Calu3 (cell line): Measurements from ENCODE around the gene ACP7. TPM values are rescaled to one million over a fixed set of nuclear protein-coding genes. Genes with fewer than 3 reads are reported as not detected.
"Not testable (repeated sequence)": the region's sequence is repeated elsewhere in the genome, so short reads cannot be mapped to it uniquely, and the experiment has no call there.

ENCODE experiments used
- BruUV-seq: library from RNA; stranded (reverse); fragments of 400-500 nt; replicated peaks from 2 replicates; lab custom pipeline; 2021; lab: Mats Ljungman, UMichigan
- CTCF ChIA-PET: fragments of 300-600 bp; sonication (Branson Sonifier 250); formaldehyde crosslinking; loops from one replicate; lab custom pipeline; 2022; ENCODE audit warnings: antibody characterized with exemption; lab: Charles Lee
- DNase-seq: peaks from one replicate; pipeline ENCODE4 v3.0.0; 2022
- H3K27ac Mint-ChIP-seq: one replicate; pipeline ENCODE4 v1.8.0; 2022; ENCODE audit warnings: mixed read lengths; ENCODE audit not compliant: unreplicated experiment
- H3K27me3 Mint-ChIP-seq: one replicate; pipeline ENCODE4 v1.8.0; 2022; ENCODE audit warnings: mixed read lengths; ENCODE audit not compliant: unreplicated experiment
- H3K36me3 Mint-ChIP-seq: one replicate; pipeline ENCODE4 v1.8.0; 2022; ENCODE audit warnings: mild to moderate bottlenecking, moderate library complexity, mixed read lengths; ENCODE audit not compliant: insufficient read depth, unreplicated experiment
- H3K4me1 Mint-ChIP-seq: one replicate; pipeline ENCODE4 v1.8.0; 2022; ENCODE audit warnings: mild to moderate bottlenecking, low read depth, mixed read lengths; ENCODE audit not compliant: unreplicated experiment
- H3K4me3 Mint-ChIP-seq: one replicate; pipeline ENCODE4 v1.8.0; 2022; ENCODE audit warnings: mild to moderate bottlenecking, low read depth, moderate library complexity, mixed read lengths; ENCODE audit not compliant: unreplicated experiment
- H3K9me3 Mint-ChIP-seq: one replicate; pipeline ENCODE4 v1.8.0; 2022; ENCODE audit warnings: low read depth, mixed read lengths; ENCODE audit not compliant: unreplicated experiment
- intact Hi-C: fragments of 100-400 bp; cut with micrococcal nuclease; formaldehyde crosslinking; loops from one replicate; pipeline ENCODE4 v1.10.0; 2022; ENCODE audit not compliant: unreplicated experiment
- total RNA-seq: library from RNA; stranded (reverse); gene quantifications from 2 replicates; pipeline ENCODE4 v1.2.3, GENCODE V29; 2022
- TF ChIP-seq, protein P1 (sequence below): fragments of 200-600 bp; IDR thresholded peaks from one replicate; pipeline ENCODE4 v1.8.0; 2022; ENCODE audit warnings: antibody characterized with exemption; ENCODE audit not compliant: unreplicated experiment

The ACP7 gene
- total RNA-seq, 1 experiment from 2014 or later, result 9.5 TPM

DNA sequence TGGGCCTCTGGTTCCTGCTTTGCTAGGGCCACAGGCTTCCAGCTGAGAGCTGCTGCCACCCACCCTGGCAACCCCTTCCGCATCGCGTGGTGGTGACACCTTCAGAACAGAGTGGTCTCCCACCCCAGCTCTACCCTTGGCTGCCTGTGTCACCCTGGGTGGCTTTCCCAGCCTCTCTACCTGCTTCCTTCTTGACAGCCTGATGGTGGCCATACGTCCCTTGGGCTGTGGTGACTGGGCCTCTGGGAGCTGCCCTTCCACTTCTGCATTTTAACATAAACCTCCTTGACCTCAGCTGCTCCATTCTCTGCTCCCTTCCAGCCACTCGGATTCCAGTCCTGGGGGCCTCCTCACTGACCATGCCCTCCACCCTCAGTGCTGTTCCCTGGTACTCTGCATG, 58.5 kb downstream of the ACP7 start:
- Mint-ChIP-seq H3K36me3 (peaks cover 3% of the 10 kb centered on the region), H3K27me3 (no peaks in the 10 kb centered on the region), H3K27ac (no peak overlapping the region), H3K4me3 (no peak overlapping the region), H3K9me3 (no peaks in the 10 kb centered on the region), H3K4me1 (peaks cover 68% of the 10 kb centered on the region)
- TF ChIP-seq, protein P1, sequence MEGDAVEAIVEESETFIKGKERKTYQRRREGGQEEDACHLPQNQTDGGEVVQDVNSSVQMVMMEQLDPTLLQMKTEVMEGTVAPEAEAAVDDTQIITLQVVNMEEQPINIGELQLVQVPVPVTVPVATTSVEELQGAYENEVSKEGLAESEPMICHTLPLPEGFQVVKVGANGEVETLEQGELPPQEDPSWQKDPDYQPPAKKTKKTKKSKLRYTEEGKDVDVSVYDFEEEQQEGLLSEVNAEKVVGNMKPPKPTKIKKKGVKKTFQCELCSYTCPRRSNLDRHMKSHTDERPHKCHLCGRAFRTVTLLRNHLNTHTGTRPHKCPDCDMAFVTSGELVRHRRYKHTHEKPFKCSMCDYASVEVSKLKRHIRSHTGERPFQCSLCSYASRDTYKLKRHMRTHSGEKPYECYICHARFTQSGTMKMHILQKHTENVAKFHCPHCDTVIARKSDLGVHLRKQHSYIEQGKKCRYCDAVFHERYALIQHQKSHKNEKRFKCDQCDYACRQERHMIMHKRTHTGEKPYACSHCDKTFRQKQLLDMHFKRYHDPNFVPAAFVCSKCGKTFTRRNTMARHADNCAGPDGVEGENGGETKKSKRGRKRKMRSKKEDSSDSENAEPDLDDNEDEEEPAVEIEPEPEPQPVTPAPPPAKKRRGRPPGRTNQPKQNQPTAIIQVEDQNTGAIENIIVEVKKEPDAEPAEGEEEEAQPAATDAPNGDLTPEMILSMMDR, result no peak
- BruUV-seq, result no TSS peak
- intact Hi-C loops, result no loop called here
- DNase-seq, result no peak
- CTCF ChIA-PET, result no interaction called here

DNA sequence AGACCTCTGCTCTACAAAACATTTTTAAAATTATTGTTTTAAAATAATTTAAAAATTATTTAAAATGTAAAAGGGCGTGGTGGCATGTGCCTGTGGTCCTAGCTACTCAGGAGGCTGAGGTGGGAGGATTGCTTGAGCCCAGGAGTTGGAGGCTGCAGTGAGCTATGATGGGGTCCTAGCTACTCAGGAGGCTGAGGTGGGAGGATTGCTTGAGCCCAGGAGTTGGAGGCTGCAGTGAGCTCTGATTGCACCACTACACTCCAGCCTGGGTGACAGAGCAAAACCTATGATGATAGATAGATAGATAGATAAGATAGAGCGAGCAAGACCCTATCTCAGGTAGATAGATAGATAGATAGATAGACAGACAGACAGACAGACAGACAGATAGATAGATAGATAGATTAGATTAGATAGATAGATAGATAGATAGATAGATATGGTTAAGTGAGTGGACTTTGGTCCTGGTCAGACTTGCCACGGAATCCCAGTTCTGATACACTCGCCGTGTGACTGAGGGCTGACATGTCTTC, 59.7 kb downstream of the ACP7 start:
- intact Hi-C loops, H3K27me3 Mint-ChIP-seq, DNase-seq, BruUV-seq, H3K27ac Mint-ChIP-seq, H3K9me3 Mint-ChIP-seq, H3K36me3 Mint-ChIP-seq: not testable (repeated sequence)
- Mint-ChIP-seq H3K4me3 (peak overlapping the region; percentile 50), H3K4me1 (peaks cover 58% of the 10 kb centered on the region)
- CTCF ChIA-PET, result interaction anchor here (0.7 to 1.2 kb wide), 4 partner anchors 11 to 189 kb away, joined by 3 to 6 read pairs (median 4); no protein-coding TSS in a partner anchor

DNA sequence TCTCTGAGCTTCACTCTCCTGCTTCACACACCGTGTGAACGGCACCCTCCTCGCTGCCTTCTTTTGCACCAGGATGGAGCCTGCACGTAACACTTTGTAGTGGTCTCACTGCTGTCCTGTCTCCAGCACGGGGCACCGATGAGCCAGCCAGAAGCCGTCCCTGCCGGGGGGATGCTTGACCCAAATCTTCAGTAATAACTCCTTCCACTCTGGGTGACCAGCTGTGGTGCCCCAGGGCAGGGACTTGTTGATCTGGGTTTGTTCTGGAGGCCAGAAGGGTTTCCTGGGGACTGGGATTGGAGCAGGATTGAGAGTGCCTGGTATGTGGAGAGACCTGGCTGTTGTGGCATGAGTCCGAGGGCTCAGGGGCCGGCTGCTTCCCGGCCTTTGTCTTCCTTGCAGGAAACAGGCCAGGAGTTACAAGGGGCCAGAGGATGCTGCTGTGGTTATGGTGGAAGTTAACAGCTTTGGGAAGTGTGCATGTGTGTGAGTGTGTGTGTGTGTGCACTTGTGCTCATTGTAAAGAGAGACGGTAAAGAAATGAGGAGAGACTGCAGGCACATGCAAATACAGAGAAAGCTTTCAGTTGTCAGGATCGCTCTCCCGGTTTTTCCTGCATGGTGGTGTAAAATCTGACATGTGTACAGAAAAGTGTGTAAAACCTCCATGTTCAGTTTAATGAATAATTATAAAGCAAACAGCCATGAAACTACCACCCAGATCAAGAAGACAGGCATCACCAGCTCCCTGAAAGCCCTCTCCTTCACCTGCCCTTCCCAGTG, 60.3 kb downstream of the ACP7 start:
- DNase-seq, result peak; percentile 32
- TF ChIP-seq, protein P1, result no peak
- no peaks in the 10 kb centered on the region for H3K27me3 Mint-ChIP-seq
- H3K27ac Mint-ChIP-seq, result peak overlapping the region; percentile 0
- peaks cover 52% of the 10 kb centered on the region for H3K4me1 Mint-ChIP-seq
- CTCF ChIA-PET, result interaction anchor here (0.9 to 1.2 kb wide), 3 partner anchors 11 to 189 kb away, joined by 3 to 6 read pairs (median 4); no protein-coding TSS in a partner anchor
- intact Hi-C loops, result no loop called here
- peaks cover 6% of the 10 kb centered on the region for H3K36me3 Mint-ChIP-seq
- H3K4me3 Mint-ChIP-seq, result peak overlapping the region; percentile 50
- BruUV-seq, result no TSS peak
- H3K9me3 Mint-ChIP-seq, result peaks cover 2% of the 10 kb centered on the region

DNA sequence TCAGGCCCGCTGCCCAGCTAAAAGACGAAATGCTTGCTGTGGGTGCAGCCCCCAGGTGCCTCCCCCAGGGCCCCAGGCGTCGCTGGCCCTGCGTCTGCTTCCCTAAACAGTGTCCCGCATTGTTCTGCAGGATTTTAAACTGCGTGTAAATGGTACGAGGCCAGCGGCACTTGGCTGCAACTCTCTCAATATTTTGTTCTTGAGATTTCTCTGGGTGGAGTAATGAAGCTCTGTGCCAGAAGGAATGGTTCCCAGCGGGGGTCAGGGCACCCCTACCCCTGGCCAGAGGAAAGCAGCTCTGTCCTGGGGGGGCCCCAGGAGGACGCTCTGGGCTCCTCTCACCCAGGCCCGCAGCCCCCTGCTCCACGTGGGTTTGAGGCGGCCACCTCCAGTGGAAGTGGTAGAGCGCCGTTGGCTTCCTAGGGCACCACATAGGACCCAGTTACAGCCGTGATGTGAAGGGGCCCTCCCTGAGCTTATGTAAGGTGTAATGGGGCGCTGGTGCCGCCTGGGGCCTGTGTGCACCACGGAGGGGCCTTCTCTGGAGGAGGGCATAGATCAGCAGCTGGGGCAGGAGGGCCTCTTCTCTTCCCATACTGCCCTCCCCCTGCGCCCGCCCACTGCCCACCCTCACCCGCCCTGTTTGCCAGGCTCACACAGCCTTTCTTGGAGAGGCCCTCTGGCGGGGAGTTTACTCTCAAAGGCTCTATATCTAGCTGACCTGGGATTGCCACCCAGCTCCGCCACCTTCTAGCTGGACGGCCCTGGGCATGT, 61.2 kb downstream of the ACP7 start:
- Mint-ChIP-seq H3K4me3 (peak overlapping the region; percentile 50), H3K27me3 (no peaks in the 10 kb centered on the region), H3K27ac (peak overlapping the region; percentile 0), H3K4me1 (peaks cover 47% of the 10 kb centered on the region), H3K9me3 (peaks cover 2% of the 10 kb centered on the region), H3K36me3 (peaks cover 6% of the 10 kb centered on the region)
- intact Hi-C loops, result no loop called here
- no TSS peak for BruUV-seq
- TF ChIP-seq, protein P1, result peak; percentile 11
- CTCF ChIA-PET, result interaction anchor here (0.6 to 1.2 kb wide), 5 partner anchors 12 to 246 kb away, joined by 3 to 8 read pairs (median 5); no protein-coding TSS in a partner anchor
- no peak for DNase-seq
